ENCODE measurements around the gene MMP26. TPM values are rescaled to one million over a fixed set of nuclear protein-coding genes. Genes with fewer than 3 reads are reported as not detected.
"Not testable (repeated sequence)": the region's sequence is repeated elsewhere in the genome, so short reads cannot be mapped to it uniquely, and the experiment has no call there.

MMP26 gene
- polyA plus RNA-seq, 1 donor from 2014 or later, result not detected

GRCh38 chr11:4697585-4697984, 7.0 kb upstream of the MMP26 start, which contains the start of gene OR51E2:
TSS of gene OR51E2 (minus strand) at chr11:4697853. CDS start at chr11:4682711, 15,142 bp downstream.
- H3K9me3 Mint-ChIP-seq, result peaks cover 0 to 1% (median 0%) of the 10 kb centered on the region in 3 donors
- no peaks in the 10 kb centered on the region for H3K4me1 Mint-ChIP-seq
- no peak within 1 kb of the TSS for H3K4me3 Mint-ChIP-seq
- H3K27ac Mint-ChIP-seq, result no peak within 1 kb of the TSS
- H3K36me3 Mint-ChIP-seq, result no peaks in the 10 kb centered on the region
- peaks cover 1% of the 10 kb centered on the region for H3K27me3 Mint-ChIP-seq

- H3K36me3 Mint-ChIP-seq, result no peaks in the 10 kb centered on the region
- H3K27ac Mint-ChIP-seq, result no peak overlapping the region
- H3K27me3 Mint-ChIP-seq, result peaks cover 1% of the 10 kb centered on the region
- peaks cover 0 to 1% (median 0%) of the 10 kb centered on the region in 3 donors for H3K9me3 Mint-ChIP-seq
- H3K4me1 Mint-ChIP-seq, result no peaks in the 10 kb centered on the region
- no peak overlapping the region for H3K4me3 Mint-ChIP-seq
Observed at GRCh38 chr11:4699697-4700435, 4.7 kb upstream of the MMP26 start.

- H3K27me3 Mint-ChIP-seq, result peaks cover 1% of the 10 kb centered on the region
- no peaks in the 10 kb centered on the region for H3K4me1 Mint-ChIP-seq
- H3K4me3 Mint-ChIP-seq, result no peak overlapping the region
- no peaks in the 10 kb centered on the region for H3K36me3 Mint-ChIP-seq
- peaks cover 0 to 1% (median 0%) of the 10 kb centered on the region in 3 donors for H3K9me3 Mint-ChIP-seq
- no peak overlapping the region for H3K27ac Mint-ChIP-seq
Observed at GRCh38 chr11:4700436-4700820, 4.2 kb upstream of the MMP26 start.

DNA sequence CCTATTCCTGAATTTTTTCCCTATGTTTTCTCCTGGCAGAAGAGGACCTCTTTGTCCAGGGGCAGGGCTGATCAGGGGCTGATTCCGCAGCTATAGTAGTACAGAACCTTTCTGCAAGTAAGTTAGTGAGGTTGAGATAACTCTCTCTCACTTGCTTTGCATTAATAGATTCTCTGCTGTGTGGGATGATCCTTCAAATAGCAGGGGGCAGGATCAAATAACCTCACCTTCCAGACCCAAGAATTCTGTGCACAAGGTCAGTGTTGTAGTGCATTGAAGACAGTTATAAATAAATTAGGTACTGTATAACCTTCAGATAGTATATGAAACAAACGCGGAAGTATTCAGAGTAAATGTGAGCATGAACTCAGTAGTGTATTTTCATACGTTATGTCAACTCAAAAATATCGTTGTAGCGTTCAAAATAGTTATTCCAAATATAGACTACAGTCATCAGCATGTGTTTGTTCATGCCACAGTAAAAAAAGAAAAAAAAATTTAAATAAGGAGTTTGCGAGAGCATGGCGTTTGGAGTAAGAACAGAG, 278 bp downstream of the MMP26 start:
- Mint-ChIP-seq H3K9me3 (peaks cover 0 to 1% (median 0%) of the 10 kb centered on the region in 3 donors), H3K36me3 (no peaks in the 10 kb centered on the region), H3K27ac (no peak overlapping the region), H3K4me1 (no peaks in the 10 kb centered on the region), H3K4me3 (no peak overlapping the region), H3K27me3 (peaks cover 1% of the 10 kb centered on the region)

- no peaks in the 10 kb centered on the region for H3K4me1 Mint-ChIP-seq
- peaks cover 0 to 2% (median 0%) of the 10 kb centered on the region in 3 donors for H3K9me3 Mint-ChIP-seq
- H3K36me3 Mint-ChIP-seq, result no peaks in the 10 kb centered on the region
- no peak overlapping the region for H3K27ac Mint-ChIP-seq
- H3K27me3 Mint-ChIP-seq, result peaks cover 6% of the 10 kb centered on the region
- no peak overlapping the region for H3K4me3 Mint-ChIP-seq
Observed at GRCh38 chr11:4713241-4713640, 8.7 kb downstream of the MMP26 start.

DNA sequence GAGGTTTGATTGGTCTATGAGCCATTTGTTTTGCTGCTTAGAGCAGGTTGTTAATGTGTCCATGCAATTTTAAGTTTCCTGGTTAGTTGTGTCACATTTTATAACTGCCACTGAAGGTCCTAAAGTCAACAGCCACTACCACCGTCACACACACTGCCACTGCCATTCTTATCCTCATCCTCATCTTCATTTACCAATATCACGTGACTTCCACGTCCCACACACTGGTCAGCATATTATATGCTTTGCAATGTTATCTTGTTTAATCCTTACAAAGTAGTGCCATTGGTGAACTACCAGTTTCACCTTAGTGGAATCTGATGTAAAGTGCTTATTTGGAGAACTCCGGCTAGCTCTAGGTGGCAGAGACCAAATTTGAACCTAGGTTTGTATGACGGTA, 9.7 kb downstream of the MMP26 start:
- no peaks in the 10 kb centered on the region for H3K4me1 Mint-ChIP-seq

GRCh38 chr11:4722616-4723534, 18.3 kb downstream of the MMP26 start:
- not testable (repeated sequence) for H3K27ac Mint-ChIP-seq, H3K4me3 Mint-ChIP-seq, H3K27me3 Mint-ChIP-seq, H3K9me3 Mint-ChIP-seq, H3K36me3 Mint-ChIP-seq, H3K4me1 Mint-ChIP-seq

More for the DNA sequence above, 9.7 kb downstream of the MMP26 start:
- no peaks in the 10 kb centered on the region for H3K36me3 Mint-ChIP-seq
- no peak overlapping the region for H3K4me3 Mint-ChIP-seq
- H3K27me3 Mint-ChIP-seq, result peaks cover 6% of the 10 kb centered on the region
- peaks cover 0 to 2% (median 0%) of the 10 kb centered on the region in 3 donors for H3K9me3 Mint-ChIP-seq
- H3K27ac Mint-ChIP-seq, result no peak overlapping the region

- H3K36me3 Mint-ChIP-seq, result no peaks in the 10 kb centered on the region
- no peak overlapping the region for H3K27ac Mint-ChIP-seq
- H3K4me1 Mint-ChIP-seq, result no peaks in the 10 kb centered on the region
- H3K9me3 Mint-ChIP-seq, result peaks cover 0 to 2% (median 0%) of the 10 kb centered on the region in 3 donors
- H3K4me3 Mint-ChIP-seq, result no peak overlapping the region
- H3K27me3 Mint-ChIP-seq, result no peaks in the 10 kb centered on the region
Observed at GRCh38 chr11:4727171-4727570, 22.6 kb downstream of the MMP26 start.

DNA sequence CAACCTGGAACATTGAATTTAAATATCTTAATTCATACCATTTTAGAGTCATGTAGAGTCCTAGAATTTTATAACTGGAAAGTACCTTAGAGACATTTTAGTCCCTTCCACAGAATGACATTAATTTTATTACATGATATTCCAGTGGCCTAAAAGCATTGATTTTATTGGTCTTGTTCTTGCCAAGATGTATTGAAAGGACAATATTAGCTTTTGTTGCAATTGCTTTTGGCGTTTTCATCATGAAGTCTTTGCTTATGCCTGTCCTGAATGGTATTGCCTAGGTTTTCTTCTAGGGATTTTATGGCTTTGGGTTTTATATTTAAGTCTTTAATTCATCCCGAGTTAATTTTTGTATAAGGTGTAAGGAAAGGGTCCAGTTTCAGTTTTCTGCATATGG, 36.2 kb downstream of the MMP26 start:
- no peak overlapping the region for H3K27ac Mint-ChIP-seq
- H3K9me3 Mint-ChIP-seq, result peaks cover 0 to 7% (median 0%) of the 10 kb centered on the region in 3 donors
- H3K4me1 Mint-ChIP-seq, result no peaks in the 10 kb centered on the region
- H3K4me3 Mint-ChIP-seq, result no peak overlapping the region
- no peaks in the 10 kb centered on the region for H3K27me3 Mint-ChIP-seq
- H3K36me3 Mint-ChIP-seq, result no peaks in the 10 kb centered on the region

DNA sequence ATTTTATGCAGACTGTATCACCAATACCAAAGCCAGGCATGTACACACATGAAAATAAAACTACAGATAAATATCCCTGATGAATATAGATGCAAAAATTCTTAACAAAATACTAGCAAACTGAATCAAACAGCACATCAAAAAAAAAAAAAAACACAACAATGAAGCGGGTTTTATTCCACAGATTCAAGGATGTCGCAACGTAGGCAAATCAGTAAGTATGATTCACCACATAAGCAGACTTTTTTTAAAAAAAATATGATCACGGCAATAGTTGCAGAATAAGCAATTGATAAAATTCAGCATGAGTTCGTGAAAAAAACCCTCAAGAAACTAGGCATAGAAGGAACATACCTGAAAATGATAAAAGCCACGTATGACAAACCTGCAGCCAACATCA, 43.9 kb downstream of the MMP26 start:
- peaks cover 5% of the 10 kb centered on the region for H3K27me3 Mint-ChIP-seq
- H3K9me3 Mint-ChIP-seq, result no peaks in the 10 kb centered on the region
- no peak overlapping the region for H3K4me3 Mint-ChIP-seq
- no peaks in the 10 kb centered on the region for H3K36me3 Mint-ChIP-seq
- H3K27ac Mint-ChIP-seq, result no peak overlapping the region
- no peaks in the 10 kb centered on the region for H3K4me1 Mint-ChIP-seq

- Mint-ChIP-seq H3K9me3 (no peaks in the 10 kb centered on the region), H3K4me1 (no peaks in the 10 kb centered on the region), H3K27me3 (peaks cover 5% of the 10 kb centered on the region), H3K4me3 (no peak overlapping the region), H3K27ac (no peak overlapping the region), H3K36me3 (no peaks in the 10 kb centered on the region)
Observed at GRCh38 chr11:4751201-4751600, 46.6 kb downstream of the MMP26 start.

Other genes with a start within 250 kb of the MMP26 start
- not detected for gene OR52K1, start 222.1 kb upstream of the MMP26 start, polyA plus RNA-seq
- not detected for gene OR52M1, start 159.6 kb upstream of the MMP26 start, polyA plus RNA-seq
- gene OR52I2, start 123.0 kb upstream of the MMP26 start, polyA plus RNA-seq, result not detected
- gene OR52I1, start 110.7 kb upstream of the MMP26 start, polyA plus RNA-seq, result not detected
- gene TRIM68, start 96.6 kb upstream of the MMP26 start, polyA plus RNA-seq, result 13.1 TPM
- gene OR51D1, start 67.3 kb upstream of the MMP26 start, polyA plus RNA-seq, result not detected
- not detected for gene OR51E1, start 60.8 kb upstream of the MMP26 start, polyA plus RNA-seq
- gene OR51E2, start 6.9 kb upstream of the MMP26 start, polyA plus RNA-seq, result not detected
- not detected for gene OR51F1, start 65.2 kb downstream of the MMP26 start, polyA plus RNA-seq
- gene OR52R1, start 99.6 kb downstream of the MMP26 start, polyA plus RNA-seq, result not detected
- not detected for gene OR51F2, start 116.5 kb downstream of the MMP26 start, polyA plus RNA-seq
- not detected for gene OR51S1, start 144.4 kb downstream of the MMP26 start, polyA plus RNA-seq
- gene OR51T1, start 177.1 kb downstream of the MMP26 start, polyA plus RNA-seq, result not detected
- gene OR51A7, start 199.0 kb downstream of the MMP26 start, polyA plus RNA-seq, result not detected
- gene OR51G2, start 214.6 kb downstream of the MMP26 start, polyA plus RNA-seq, result not detected
- gene OR51G1, start 219.6 kb downstream of the MMP26 start, polyA plus RNA-seq, result not detected
- not detected for gene OR51A4, start 242.8 kb downstream of the MMP26 start, polyA plus RNA-seq